ENCODE measurements around the gene STRA8.

- no peak for TF ChIP-seq POLR2A (IDR thresholded peaks at IDR 0.05)
- no peak for TF ChIP-seq CTCF (IDR thresholded peaks at IDR 0.05)
These were observed 20.5 kb downstream of the STRA8 start for GRCh38 chr7:135253851-135254771.
